Measurements from ENCODE around the gene MRPL24. TPM values are rescaled to one million over a fixed set of nuclear protein-coding genes. Genes with fewer than 3 reads are reported as not detected.

MRPL24 gene
- total RNA-seq, 2 donors from 2014 or later: 22.6 to 35.6 TPM

GRCh38 chr1:156752843-156753482 is 12.1 kb upstream of the MRPL24 start:
- Histone ChIP-seq H3K9me3 (no peaks in the 10 kb centered on the region), H3K4me1 (ENCODE audit: control insufficient read depth in 1 of 2, low read depth in 2 of 2) (peaks cover 27 to 34% of the 10 kb centered on the region in 2 donors), H3K36me3 (no peaks in the 10 kb centered on the region), H3K4me3 (peak overlapping the region; percentile 82), H3K27ac (no peak overlapping the region), H3K27me3 (replicated peaks; ENCODE audit: insufficient read depth) (no peaks in the 10 kb centered on the region)
- ATAC-seq (ENCODE audit: insufficient number of reproducible peaks, low FRiP score, low read depth): no peak
- TF ChIP-seq CTCF (IDR thresholded peaks at IDR 0.05): no peak
- no peak for DNase-seq (ENCODE audit: low spot score)

GRCh38 chr1:156751757-156752481 is 11.0 kb upstream of the MRPL24 start:
- Histone ChIP-seq H3K9me3 (no peaks in the 10 kb centered on the region), H3K4me3 (peak overlapping the region; percentile 82), H3K27ac (peak overlapping the region; percentile 72 to 94), H3K36me3 (no peaks in the 10 kb centered on the region), H3K4me1 (ENCODE audit: control insufficient read depth in 1 of 2, low read depth in 2 of 2) (peaks cover 33 to 41% of the 10 kb centered on the region in 2 donors), H3K27me3 (replicated peaks; ENCODE audit: insufficient read depth) (no peaks in the 10 kb centered on the region)
- peak; percentile 8 for TF ChIP-seq CTCF (IDR thresholded peaks at IDR 0.05)
- DNase-seq (ENCODE audit: low spot score) (peak; percentile 89), ATAC-seq (ENCODE audit: insufficient number of reproducible peaks, low FRiP score, low read depth) (peak; percentile 83)

GRCh38 chr1:156751451-156751756 is 10.5 kb upstream of the MRPL24 start, which contains the start of gene HDGF:
HDGF (minus strand) TSS chr1:156751675; CDS start chr1:156751429, 246 bp downstream.
- Histone ChIP-seq H3K36me3 (no peaks in the 10 kb centered on the region), H3K4me1 (ENCODE audit: control insufficient read depth in 1 of 2, low read depth in 2 of 2) (peaks cover 34 to 42% of the 10 kb centered on the region in 2 donors), H3K4me3 (peak within 1 kb of the TSS; percentile 82), H3K27ac (peak within 1 kb of the TSS; percentile 85 to 94), H3K27me3 (replicated peaks; ENCODE audit: insufficient read depth) (no peaks in the 10 kb centered on the region), H3K9me3 (no peaks in the 10 kb centered on the region)
- TF ChIP-seq CTCF (IDR thresholded peaks at IDR 0.05): no peak
- DNase-seq (ENCODE audit: low spot score): no peak
- ATAC-seq (ENCODE audit: insufficient number of reproducible peaks, low FRiP score, low read depth): no peak

- H3K9me3 ChIP-seq: no peaks in the 10 kb centered on the region
- peaks cover 39 to 48% of the 10 kb centered on the region in 2 donors for H3K4me1 ChIP-seq (ENCODE audit: control insufficient read depth in 1 of 2, low read depth in 2 of 2)
- peak overlapping the region; percentile 85 to 94 for H3K27ac ChIP-seq
- DNase-seq (ENCODE audit: low spot score) (no peak), ATAC-seq (ENCODE audit: insufficient number of reproducible peaks, low FRiP score, low read depth) (no peak)
- H3K27me3 ChIP-seq (replicated peaks; ENCODE audit: insufficient read depth): no peaks in the 10 kb centered on the region
- H3K36me3 ChIP-seq: no peaks in the 10 kb centered on the region
- H3K4me3 ChIP-seq: peak overlapping the region; percentile 82
- TF ChIP-seq CTCF (IDR thresholded peaks at IDR 0.05): no peak
Observed at GRCh38 chr1:156750711-156751450, 10.0 kb upstream of the MRPL24 start.

GRCh38 chr1:156750191-156750672 is 9.3 kb upstream of the MRPL24 start:
- H3K9me3 ChIP-seq: no peaks in the 10 kb centered on the region
- DNase-seq (ENCODE audit: low spot score): no peak
- peaks cover 42 to 54% of the 10 kb centered on the region in 2 donors for H3K4me1 ChIP-seq (ENCODE audit: control insufficient read depth in 1 of 2, low read depth in 2 of 2)
- peaks cover 1% of the 10 kb centered on the region for H3K36me3 ChIP-seq
- ATAC-seq (ENCODE audit: insufficient number of reproducible peaks, low FRiP score, low read depth): no peak
- H3K27ac ChIP-seq: peak overlapping the region; percentile 85 to 94
- TF ChIP-seq CTCF (IDR thresholded peaks at IDR 0.05): no peak
- peak overlapping the region; percentile 82 for H3K4me3 ChIP-seq
- no peaks in the 10 kb centered on the region for H3K27me3 ChIP-seq (replicated peaks; ENCODE audit: insufficient read depth)

Measured in thoracic aorta (tissue), 2 donors.